ENCODE results near the gene P4HA2.

DNA sequence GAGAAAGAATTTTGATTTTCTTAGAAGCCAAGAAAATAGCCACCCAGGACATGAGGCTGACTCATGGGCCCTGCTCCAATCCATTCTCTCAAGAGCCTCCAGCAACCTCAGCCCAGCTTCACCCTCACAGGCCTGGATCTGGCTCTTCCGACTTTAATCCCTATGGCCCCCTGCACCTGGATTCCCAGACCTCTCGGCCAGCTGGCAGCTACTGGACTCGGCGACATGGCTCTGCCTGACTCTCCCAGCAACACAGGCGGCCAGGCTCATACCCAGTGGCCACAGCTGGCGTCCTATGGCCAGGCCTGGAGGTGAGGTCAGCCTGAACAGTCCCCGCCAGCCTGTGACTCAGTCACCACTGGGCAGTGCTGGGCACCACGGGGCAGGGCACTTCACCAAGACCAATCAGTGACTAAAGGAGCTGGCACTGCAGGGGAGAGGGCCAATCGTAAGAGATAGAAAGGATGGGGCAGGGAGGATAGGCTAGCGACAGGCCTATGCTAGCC lies 23.6 kb upstream of the P4HA2 start:
- TF ChIP-seq, protein P1, sequence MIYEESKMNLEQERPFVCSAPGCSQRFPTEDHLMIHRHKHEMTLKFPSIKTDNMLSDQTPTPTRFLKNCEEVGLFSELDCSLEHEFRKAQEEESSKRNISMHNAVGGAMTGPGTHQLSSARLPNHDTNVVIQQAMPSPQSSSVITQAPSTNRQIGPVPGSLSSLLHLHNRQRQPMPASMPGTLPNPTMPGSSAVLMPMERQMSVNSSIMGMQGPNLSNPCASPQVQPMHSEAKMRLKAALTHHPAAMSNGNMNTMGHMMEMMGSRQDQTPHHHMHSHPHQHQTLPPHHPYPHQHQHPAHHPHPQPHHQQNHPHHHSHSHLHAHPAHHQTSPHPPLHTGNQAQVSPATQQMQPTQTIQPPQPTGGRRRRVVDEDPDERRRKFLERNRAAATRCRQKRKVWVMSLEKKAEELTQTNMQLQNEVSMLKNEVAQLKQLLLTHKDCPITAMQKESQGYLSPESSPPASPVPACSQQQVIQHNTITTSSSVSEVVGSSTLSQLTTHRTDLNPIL (CRISPR knock-in tag; IDR thresholded peaks at IDR 0.05; ENCODE audit: low read depth): no peak
- TF ChIP-seq TCF4 (CRISPR knock-in tag; IDR thresholded peaks at IDR 0.05; ENCODE audit: borderline replicate concordance): no peak
- TF ChIP-seq PPARA (CRISPR knock-in tag; IDR thresholded peaks at IDR 0.05; ENCODE audit: borderline replicate concordance): no peak
- TF ChIP-seq ISL1 (CRISPR knock-in tag; IDR thresholded peaks at IDR 0.05): no peak
- no peak for TF ChIP-seq RARB (CRISPR knock-in tag; IDR thresholded peaks at IDR 0.05)
- no peak for TF ChIP-seq TOX (CRISPR knock-in tag; IDR thresholded peaks at IDR 0.05; ENCODE audit: borderline replicate concordance)

All from SK-N-SH treated with all-trans-retinoic acid at 6 μM for 48 hours (cell line).